GM12891 (cell line): ENCODE data around the gene ATP5MC3.

Experiments
- PAX5 ChIP-seq: IDR thresholded peaks from 2 replicates; pipeline ENCODE4 v1.6.1; 2011; ENCODE audit warnings: low read length, moderate library complexity, mild to moderate bottlenecking; ENCODE audit not compliant: insufficient read depth, severe bottlenecking
- POLR2A ChIP-seq: IDR thresholded peaks from 2 replicates; pipeline ENCODE4 v1.6.1; 2011; ENCODE audit warnings: low read depth, low read length, control low read depth
- POLR2AphosphoS5 ChIP-seq: IDR thresholded peaks from 2 replicates; pipeline ENCODE4 v1.6.1; 2011; ENCODE audit warnings: low read depth, low read length, control low read depth
- POU2F2 ChIP-seq: IDR thresholded peaks from 2 replicates; pipeline ENCODE4 v1.6.1; 2011; ENCODE audit warnings: low read depth, mild to moderate bottlenecking, control low read depth, low read length, moderate library complexity
- SPI1 ChIP-seq: IDR thresholded peaks from 2 replicates; pipeline ENCODE4 v1.6.1; 2011; ENCODE audit warnings: low read depth, low read length, control low read depth
- TAF1 ChIP-seq: IDR thresholded peaks from 2 replicates; pipeline ENCODE4 v1.6.1; 2011; ENCODE audit warnings: low read depth, low read length, control low read depth

DNA sequence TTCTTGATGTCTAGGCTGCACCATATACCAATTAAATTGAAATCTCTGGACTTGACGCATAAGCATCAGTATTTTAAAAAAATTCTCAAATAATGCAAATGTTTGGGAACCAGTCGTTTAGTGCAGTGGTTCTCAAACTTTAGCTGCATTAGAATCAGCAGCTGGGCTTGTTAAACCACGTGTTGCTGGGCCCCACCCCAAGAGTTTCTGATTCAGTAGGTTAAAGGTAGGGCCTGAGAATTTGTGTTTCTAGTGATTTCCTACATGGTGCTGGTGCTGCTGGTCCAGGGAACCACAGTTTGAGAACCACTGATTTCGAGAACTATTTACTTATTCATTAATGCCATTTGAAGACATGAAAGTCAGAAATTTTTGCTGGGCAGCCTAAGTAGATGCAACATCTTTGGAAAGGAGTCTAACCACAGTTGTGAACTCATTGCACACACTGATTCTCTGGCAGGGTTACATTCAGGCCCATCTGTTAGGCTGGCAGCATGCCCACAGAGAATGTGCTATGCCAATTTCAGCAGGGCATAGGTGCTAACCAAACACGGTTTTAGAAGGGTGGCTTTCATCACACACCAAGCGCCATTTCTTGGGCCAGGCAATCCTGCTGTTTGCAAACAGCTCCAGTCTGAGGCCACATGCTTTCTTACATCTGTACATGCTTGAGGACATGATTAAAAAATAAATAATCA lies 26.4 kb upstream of the ATP5MC3 start:
- TF ChIP-seq POLR2A (no peak), POLR2AphosphoS5 (no peak), TAF1 (no peak), SPI1 (no peak), PAX5 (no peak), POU2F2 (no peak)
